A673 (cell line): Measurements from ENCODE around the gene DMRT2.

ENCODE experiments used
- CTCF ChIP-seq: fragments of 300-800, 200-600 bp; sonication (generic); conservative IDR thresholded peaks from 2 replicates; pipeline ENCODE4 v1.5.1; 2017; ENCODE audit warnings: low read depth, mild to moderate bottlenecking, antibody characterized with exemption, low read length, moderate library complexity, mixed read lengths
- EZH2 ChIP-seq: fragments of 200-600 bp; sonication (generic); IDR thresholded peaks from 2 replicates; pipeline ENCODE4 v1.6.1; 2017; ENCODE audit warnings: borderline replicate concordance, low read depth, mild to moderate bottlenecking, mixed read lengths, antibody characterized with exemption, low read length; ENCODE audit not compliant: poor library complexity, severe bottlenecking

- no peak for TF ChIP-seq EZH2
- no peak for TF ChIP-seq CTCF
These were observed 5.5 kb upstream of the DMRT2 start for GRCh38 chr9:1044643-1045042.
